NCI-H510A treated with DMSO at 0.1 percent for 48 hours (cell line): ENCODE measurements around the gene ABTB1.
"Not testable (repeated sequence)": the region's sequence is repeated elsewhere in the genome, so short reads cannot be mapped to it uniquely, and the experiment has no call there.

Source experiments
- DNase-seq: peaks from one replicate; lab custom pipeline; 2025; lab: John Stamatoyannopoulos, UW

Gene ABTB1

DNA sequence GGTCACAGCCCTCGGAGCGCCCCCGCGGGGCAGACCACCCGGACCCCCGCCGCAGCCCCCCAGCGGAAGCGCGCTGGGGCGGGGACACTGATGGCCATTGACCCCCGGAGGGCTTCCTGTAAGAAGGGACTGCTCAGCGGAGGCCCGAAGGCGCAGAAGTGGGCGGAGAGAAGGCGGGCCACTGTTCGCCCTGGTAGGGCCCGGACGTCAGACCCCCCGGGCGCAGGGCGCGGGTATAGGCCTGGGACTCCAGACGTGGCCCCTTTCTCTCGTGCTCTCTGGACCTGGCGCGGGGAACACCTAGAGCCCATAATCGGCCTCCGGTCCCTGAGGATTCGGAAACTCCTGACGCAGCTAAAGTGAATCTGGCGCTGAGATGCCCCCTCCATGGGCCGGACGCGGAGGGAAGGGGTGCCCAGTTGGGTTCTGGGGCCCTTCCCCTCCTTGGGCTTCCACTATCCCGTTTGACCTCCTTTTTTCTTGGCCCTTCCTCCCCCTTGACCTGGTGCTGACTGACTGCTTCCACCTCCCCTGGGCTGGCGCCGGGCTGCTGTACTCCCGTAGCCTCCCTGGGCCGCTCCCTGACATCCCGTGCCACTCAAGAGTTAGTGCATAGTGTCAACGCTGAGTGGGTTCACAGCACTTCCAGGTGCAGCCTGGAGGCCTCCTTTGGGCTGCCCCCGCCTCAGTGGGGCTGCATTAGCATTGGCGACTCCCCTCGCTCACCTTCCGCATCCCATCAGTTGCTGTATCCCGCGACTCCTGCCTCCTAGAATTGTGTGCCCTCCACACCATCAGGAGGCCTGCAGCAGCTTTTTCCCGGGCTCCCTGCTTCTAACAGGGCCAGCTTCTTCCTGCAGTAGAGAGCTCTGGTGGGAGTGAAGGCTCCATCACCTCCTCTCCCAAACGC, 694 bp downstream of the ABTB1 start:
- peak; percentile 3 for DNase-seq

DNA sequence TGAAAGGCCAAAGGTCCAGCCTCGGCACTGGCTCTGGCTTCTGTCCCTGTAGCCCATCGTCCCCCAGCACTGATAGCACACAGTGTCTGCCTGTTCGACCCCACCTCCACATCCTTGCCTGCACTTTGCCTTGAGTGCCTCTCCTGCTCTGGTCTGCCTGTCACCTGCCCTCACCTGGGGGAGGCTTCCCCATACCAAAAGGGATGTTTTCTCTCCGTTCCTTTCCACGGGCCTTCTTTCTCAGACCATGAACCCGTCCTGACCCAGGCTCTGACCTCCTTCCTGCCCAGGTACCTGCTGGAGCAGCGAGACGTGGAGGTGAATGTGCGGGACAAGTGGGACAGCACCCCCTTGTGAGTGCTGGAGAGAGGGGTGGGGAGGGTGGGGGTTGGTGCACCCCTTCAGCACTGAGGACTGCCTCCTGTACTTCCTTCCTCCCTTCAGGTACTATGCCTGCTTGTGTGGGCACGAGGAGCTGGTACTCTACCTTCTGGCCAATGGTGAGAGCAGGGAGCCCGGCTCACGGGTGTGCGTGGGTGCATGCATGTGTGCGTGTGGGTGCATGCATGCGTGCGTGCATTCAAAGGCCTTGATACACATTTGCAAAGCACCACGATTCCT, 1.5 kb downstream of the ABTB1 start:
- no peak for DNase-seq

DNA sequence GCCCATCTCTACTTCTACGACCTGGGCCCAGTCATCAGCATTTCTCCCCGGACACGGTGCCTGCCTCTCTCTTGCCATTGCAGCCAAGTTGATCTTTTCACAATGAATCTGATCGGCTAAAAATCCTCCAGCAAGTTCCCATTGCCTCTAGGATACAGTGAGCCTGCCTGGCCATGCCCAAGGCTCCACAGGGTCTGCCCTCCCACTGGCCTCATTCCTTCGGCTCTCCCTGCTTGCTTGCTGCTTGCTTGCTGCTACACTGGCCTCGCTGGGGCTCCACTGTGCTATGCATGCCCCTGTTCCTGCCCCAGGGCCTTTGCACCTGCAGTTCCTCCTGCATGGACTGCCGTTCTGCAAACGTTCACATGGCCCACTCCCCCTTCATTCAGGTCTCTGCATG, 2.0 kb downstream of the ABTB1 start:
- DNase-seq, result no peak

DNA sequence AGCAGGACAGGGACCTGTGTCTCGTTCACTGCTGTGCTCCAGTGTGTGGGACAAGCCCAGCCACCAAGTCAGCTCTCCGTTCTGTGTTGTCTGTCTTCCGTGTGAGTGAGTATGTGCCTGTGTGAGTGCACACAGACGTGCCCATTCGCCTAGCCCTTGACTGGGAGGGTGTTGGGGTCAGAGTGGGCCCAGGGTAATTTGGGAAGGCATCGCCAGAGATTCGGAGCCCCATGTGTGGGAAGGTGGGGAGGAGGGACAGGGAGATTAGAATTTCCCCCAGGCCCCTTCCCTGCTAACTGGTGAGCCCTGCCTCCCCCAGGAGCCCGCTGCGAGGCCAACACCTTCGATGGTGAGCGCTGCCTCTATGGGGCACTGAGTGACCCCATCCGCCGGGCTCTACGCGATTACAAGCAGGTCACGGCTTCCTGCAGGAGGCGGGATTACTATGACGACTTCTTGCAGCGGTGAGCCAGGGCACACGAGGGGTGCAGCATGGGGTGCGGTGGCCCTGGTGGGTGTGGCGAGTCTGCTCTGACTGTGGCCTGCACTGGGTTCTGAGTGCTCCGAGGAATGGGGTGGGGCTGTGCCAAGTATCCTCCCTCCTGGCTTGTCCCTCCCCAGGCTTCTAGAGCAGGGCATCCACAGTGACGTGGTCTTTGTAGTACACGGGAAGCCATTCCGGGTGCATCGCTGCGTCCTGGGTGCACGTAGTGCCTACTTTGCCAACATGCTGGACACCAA, 3.1 kb downstream of the ABTB1 start:
- no peak for DNase-seq

DNA sequence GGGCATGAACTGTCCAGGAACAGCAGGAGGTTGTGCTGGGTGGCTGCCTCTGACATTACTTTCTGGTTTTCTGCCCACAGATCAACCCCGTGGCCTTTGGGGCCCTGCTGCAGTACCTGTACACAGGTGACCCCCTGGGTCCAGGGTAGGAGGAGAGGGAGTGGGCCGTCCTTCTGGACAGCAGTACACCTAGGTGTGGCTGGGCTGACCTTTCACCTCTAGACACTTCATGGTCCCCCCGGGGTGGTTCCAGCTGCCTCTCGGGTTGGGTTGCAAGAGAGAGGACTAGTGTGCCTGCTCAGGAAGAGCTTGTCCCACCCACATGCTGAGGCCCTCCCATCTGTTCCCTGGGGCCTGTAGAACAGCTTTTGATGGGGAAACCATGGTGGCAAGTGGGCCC, 3.7 kb downstream of the ABTB1 start:
- no peak for DNase-seq

DNA sequence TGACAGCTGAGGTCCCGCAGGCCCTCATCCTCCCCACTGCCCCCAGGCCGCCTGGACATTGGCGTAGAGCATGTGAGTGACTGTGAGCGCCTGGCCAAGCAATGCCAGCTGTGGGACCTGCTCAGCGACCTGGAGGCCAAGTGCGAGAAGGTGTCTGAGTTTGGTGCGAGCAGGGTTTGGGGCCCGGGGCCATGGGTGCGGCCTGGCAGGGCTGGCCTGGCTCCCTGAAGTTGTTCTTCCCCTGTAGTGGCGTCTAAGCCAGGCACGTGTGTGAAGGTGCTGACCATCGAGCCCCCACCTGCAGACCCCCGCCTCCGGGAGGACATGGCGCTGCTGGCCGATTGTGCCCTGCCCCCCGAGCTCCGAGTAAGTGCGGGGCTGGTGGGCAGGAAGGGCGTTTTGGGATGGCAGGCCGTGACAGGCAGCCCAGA, 4.2 kb downstream of the ABTB1 start:
- no peak for DNase-seq

DNA sequence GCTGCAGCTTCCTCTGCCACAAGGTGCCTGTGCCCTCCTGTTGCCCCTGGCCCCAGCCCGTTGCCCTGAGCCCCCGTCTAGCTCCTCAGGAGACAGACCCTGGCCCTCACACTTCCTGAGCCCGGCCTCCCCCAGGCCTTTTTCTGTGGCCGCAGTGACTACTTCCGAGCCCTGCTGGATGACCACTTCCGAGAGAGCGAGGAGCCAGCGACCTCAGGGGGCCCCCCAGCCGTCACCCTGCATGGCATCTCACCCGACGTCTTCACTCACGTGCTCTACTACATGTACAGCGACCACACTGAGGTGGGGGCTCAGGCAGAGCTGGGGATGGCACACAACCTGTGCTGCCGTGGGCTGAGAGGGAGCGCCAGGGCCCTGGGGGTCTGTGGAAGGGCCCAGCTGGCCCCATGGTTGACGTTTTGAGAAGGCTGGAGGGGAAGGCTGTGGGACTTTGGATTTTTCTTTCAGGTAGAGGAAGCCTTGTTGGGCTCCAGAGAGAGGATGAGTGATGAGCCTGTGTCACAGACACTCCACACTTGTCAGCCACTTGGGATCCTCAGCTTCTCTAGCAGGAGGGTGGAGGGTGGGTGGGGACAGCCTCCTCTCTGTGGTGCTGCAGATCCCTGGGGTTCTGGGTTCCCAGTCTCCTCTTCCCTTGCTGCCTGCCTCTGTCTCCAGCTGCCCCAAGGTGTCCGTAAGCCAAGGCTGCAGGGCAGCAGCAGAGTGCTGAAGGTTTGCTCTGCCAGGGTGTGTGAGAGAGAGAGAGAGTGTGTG, 5.0 kb downstream of the ABTB1 start:
- DNase-seq, result no peak

DNA sequence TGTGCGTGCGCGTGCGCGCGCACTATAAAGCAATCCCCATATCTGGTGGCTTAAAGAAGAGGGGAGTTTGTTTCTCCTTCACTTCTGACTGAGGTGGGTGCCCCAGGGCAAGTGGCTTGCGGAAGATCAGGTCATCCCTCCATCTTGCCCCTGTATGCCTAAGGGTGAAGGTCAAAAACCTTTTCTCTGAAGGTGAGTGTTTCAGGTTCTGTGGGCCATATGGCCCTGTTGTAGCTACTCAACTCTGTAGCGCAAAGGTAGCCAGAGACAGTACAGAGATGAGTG, 5.5 kb downstream of the ABTB1 start:
- DNase-seq, result no peak

DNA sequence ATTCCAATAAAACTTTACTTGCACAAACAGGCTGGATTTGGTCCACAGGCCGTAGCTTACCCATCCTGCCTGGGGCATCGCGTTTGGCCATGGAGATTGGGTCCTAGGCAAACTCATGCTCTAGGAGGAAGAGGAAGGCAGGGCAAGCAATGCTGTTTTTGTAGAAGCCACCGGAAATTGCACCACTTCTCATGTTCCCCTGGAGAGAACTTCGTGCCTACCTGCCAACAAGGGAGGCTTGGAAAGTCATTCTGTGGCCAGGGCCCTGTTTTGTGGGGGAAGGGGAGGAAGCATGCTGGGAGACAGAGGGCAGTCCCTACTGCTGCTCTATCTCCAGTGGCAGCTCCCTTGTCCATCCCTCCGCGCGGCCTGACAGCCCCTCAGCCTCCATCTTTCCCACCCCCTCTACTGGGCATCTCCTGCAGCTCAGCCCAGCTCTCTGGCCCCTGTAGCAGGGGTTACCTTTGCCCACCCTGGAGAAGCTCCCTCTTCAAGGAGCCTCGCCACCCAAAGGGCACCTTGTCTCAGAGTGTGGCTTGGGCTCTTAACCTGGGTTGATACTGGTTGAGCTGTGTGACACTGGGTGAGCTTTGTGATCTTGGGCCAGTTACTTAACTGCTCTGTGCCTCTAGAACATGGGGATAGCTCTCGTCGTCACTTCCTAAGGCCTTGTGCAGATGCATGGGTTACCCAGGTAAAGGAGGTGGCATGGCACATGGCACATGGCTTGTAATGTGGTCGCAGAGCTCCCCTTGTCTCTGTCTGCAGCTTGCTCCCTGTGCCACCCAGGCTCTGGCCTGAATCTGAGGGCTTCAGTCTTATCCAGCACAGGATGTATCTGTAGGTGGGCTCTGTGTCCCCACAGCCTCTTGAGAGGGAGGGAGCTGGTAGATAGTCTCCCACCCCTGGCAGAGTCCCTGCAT, 6.1 kb downstream of the ABTB1 start:
- no peak for DNase-seq

DNA sequence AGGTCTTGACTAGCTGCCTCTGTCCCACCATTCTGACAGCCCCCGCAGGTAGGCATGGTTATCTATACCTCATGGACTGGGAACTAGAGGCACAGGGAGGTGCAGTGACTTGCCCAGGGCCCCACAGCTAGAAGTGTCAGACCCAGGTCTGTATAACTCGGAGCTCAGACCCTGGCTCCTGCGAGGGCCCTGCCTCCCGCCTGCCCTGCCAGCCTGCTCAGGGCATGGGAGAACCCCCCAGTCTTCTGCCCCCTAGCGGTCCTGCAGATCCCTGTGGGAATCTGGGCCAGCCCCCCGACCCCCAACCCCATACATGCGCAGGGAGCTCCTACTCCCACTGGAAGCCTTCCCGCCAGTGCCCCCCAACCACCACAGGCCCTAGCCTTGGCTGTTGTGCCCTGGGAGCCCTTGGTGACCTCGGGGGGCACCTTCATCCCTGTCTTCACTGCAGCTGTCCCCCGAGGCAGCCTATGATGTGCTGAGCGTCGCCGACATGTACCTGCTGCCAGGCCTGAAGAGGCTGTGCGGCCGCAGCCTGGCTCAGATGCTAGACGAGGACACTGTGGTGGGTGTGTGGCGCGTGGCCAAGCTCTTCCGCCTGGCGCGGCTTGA, 6.9 kb downstream of the ABTB1 start:
- DNase-seq, result no peak

DNA sequence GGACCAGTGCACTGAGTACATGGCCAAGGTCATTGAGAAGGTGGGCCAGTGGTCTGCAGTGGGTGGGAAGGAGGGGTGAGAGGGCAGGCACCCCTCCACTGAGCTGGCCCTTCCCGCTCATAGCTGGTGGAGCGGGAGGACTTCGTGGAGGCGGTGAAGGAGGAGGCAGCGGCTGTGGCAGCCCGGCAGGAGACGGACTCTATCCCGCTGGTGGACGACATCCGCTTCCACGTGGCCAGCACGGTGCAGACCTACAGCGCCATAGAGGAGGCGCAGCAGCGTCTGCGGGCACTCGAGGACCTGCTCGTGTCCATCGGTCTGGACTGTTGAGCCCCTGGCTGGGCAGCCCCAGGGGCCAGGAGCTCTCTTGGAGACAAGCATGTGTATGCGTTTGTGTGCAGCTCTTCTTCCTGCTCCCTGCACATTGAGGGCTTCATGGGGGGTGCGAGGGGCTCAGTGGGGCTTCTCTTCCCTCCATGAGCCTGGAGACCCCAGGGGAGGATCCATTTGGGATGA, 7.5 kb downstream of the ABTB1 start:
- no peak for DNase-seq

DNA sequence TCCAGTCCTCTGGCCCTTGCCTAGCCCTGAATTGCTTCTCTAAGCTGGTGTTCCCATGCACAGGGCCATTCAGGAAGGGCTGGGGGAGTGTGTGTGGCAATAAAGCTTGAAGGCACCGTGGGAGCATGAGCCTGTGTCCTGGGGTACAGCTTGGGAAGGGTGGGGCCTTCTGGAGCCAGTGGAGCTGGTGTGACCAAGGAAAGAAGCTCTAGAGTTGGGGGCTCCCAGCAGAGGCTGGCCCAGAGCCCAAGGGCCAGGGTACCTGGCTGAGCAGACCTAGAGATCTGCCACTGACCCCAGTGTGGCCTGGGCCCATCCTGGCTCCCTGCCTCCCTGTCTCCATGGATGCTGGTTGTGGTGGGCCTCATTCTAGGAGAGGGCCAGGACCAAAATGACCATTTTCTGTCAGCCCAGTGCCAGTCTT, 8.1 kb downstream of the ABTB1 start:
- no peak for DNase-seq

DNA sequence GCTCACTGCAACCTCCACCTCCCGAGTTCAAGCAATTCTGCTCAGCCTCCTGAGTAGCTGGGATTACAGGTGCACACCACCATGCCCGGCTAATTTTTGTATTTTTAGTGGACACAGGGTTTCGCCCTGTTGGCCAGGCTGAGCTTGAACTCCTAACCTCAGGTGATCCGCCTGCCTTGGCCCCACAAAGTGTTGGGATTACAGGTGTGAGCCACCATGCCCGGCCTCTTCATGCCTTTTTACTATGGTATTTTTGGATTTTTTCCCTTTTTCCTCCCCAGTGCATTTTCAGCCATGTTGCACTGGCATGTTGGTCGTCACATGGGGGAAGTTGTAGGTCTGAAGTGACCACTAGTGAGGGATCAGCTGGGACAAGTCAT, 9.4 kb downstream of the ABTB1 start:
- DNase-seq, result not testable (repeated sequence)

DNA sequence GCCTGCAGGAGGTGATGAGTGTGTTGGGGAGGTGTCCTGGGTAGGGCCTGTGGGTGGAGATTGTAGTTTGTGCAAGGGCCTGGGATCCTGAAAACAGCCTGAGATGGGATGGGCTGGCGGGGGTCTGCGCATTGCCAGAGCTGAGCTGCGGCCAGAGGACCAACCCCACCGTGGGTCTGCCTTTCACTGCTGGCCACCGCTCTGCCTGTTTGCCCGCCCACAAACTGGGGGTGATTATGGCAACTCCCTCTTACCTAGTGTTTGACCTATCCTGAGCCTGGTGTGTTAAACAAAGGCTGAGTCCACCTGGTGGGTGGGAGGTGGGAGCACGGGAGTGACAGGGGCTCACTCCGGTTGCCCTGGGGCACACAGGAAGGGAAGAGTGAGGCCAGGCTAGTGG, 9.8 kb downstream of the ABTB1 start:
- DNase-seq, result no peak

DNA sequence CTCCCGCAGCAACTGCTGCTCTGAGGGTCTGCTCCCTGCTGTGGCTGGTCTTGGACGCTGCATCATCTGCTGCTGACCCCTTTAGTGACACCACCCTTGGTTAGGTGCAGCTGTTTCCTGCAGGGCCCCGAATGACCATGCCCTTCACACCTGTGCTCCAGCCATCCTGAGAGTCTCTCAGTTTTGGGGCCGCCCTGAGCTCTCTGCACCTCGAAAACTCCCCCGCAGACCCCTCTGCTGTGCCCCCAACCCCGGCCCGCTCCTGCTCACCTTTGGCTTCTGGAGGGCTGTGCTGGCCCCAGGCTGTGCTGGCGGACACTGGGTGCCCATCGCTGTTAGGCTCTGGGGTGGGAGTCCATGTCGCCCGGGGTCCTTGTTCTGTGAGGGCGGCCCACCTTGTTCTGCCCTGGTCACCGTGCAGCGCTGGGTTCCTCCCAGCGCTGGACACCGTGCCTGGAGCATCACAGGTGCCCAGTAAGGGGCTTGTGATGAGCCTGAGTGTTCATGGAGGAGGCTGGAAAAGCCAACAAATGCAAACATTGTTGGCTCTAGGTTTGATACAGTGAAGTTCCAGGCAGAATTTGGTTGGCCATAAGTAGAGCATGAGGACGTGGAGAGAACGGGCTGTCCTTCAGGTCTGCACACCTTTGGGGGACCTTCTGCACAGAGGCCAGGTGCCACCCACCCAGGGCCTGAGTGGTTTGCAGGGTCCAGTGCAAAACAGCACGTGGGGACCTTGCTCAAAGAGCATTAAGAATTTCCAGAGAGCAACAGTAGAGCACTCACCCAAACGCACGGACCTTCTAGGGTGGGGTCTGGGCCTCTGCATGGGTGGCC, 12.3 kb downstream of the ABTB1 start:
- DNase-seq, result no peak

DNA sequence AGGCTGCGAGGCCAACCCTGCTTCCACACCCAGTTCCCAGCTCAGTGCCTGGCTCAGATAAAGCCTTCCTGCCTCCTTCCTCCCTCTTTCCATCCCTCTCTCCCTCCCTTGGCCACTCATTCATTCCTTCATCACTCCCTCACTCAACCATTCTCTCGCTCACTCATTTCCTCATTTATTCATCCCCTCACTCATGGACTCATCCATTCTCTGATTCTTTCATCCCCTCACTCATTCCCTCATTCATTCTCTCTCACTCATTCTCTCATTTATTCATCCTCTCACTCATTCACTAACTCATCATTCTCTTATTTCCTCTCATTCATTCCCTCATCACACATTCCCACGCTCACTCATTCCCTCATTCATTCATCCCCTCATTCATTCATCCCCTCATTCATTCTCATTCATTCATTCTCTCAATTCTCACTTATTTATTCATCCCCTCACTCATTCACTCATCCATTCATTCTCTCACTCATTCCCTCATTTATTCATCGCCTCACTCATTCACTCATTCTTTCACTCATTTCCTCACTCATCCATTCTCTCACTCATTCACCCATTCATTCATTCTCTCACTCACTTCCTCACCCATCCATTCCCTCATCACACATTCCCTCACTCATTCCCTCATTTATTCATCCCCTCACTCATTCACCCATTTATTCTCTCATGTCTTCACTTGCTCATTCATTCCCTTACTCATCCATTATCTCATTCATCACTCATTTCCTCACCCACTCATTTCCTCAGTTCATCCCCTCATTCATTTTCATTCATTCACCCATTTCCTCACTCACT, 13.2 kb downstream of the ABTB1 start:
- no peak for DNase-seq

DNA sequence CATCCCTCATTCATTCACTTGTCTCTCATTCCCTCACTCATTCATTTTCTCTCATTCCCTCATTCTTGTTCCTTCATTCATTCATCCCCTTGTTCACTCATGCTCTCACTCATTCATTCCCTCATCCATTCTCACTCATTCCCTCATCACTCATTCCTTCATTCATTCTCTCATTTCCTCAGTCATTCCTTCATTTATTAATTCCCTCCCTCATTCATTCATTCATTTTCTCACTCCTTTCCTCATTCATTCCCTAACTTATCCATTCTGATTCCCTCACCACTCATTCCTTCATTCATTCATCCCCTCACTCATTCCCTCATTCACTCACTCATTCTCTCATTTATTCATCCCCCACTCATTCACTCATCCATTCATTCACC, 13.8 kb downstream of the ABTB1 start:
- DNase-seq, result no peak

DNA sequence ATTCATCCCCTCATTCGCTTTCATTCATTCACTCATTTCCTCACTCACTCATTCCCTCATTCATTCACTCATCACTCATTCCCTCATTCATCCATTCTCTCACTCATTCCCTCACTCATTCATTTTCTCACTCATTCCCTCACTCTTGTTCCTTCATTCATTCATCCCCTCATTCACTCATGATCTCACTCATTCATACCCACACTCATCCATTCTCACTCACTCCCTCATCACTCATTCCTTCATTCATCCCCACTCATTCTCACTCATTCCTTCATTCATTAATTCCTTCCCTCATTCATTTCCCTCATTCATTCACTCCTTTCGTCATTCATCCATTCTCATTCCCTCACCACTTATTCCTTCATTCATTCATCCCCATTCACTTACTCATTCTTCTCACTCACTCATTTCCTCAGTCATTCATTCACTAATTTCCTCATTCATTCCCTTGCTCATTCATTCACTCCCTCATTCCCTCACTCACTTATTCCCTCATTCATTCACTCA, 14.5 kb downstream of the ABTB1 start:
- DNase-seq, result no peak

DNA sequence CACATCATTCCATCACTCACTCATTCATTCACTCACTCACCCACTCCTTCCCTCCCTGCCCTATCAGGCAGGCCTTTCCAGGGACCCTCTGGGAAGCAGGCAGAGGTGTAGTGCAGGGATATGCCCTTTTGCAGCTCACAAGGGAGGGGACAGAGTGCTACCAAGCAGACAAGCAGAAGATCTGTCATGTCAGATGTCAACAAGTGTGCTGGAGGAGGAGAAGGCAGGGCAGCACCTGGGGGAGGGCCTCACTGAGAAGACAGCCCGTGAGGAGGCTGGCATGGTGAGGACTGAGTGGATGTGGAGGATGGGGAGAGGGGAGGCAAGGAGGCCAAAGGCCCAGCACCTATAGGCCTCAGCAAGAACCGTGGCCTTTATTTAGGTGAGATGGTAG, 15.3 kb downstream of the ABTB1 start:
- DNase-seq, result no peak
